ENCODE results near the gene INSRR. TPM values are rescaled to one million over a fixed set of nuclear protein-coding genes. Genes with fewer than 3 reads are reported as not detected.

The INSRR gene
- total RNA-seq, 1 experiment from 2014 or later, result not detected

- BruUV-seq (replicated peaks), result no TSS peak
- no peak for TF ChIP-seq EZH2 (IDR thresholded peaks at IDR 0.05; ENCODE audit: low read depth)
- TF ChIP-seq, protein P1, sequence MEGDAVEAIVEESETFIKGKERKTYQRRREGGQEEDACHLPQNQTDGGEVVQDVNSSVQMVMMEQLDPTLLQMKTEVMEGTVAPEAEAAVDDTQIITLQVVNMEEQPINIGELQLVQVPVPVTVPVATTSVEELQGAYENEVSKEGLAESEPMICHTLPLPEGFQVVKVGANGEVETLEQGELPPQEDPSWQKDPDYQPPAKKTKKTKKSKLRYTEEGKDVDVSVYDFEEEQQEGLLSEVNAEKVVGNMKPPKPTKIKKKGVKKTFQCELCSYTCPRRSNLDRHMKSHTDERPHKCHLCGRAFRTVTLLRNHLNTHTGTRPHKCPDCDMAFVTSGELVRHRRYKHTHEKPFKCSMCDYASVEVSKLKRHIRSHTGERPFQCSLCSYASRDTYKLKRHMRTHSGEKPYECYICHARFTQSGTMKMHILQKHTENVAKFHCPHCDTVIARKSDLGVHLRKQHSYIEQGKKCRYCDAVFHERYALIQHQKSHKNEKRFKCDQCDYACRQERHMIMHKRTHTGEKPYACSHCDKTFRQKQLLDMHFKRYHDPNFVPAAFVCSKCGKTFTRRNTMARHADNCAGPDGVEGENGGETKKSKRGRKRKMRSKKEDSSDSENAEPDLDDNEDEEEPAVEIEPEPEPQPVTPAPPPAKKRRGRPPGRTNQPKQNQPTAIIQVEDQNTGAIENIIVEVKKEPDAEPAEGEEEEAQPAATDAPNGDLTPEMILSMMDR (conservative IDR thresholded peaks at IDR 0.05), result no peak
- Histone ChIP-seq H4K20me1 (ENCODE audit: insufficient read depth) (no peaks in the 10 kb centered on the region), H3F3A (ENCODE audit: insufficient read depth, low read depth) (no peaks in the 10 kb centered on the region), H3K79me2 (ENCODE audit: low read depth) (no peaks in the 10 kb centered on the region), H3K4me1 (replicated peaks; ENCODE audit: insufficient read depth) (no peaks in the 10 kb centered on the region), H2AFZ (no peak overlapping the region), H3K9me3 (ENCODE audit: insufficient read depth, low read depth) (no peaks in the 10 kb centered on the region), H3K9me2 (ENCODE audit: insufficient read depth) (no peaks in the 10 kb centered on the region), H3K27ac (no peak overlapping the region), H3K36me3 (ENCODE audit: low read depth) (no peaks in the 10 kb centered on the region), H3K4me3 (no peak overlapping the region), H3K4me2 (no peak overlapping the region), H3K27me3 (ENCODE audit: insufficient read depth, low read depth) (peaks cover 30% of the 10 kb centered on the region; the same call in 1 of the 2 replicates)
- ChIA-PET CTCF (interaction anchor here (1.3 to 1.7 kb wide), 2 partner anchors 20 to 88 kb away, joined by 4 read pairs; no protein-coding TSS in a partner anchor), POLR2A (ENCODE audit: unreplicated experiment) (no interaction called here)
- intact Hi-C loops (cut with micrococcal nuclease; ENCODE audit: unreplicated experiment), result no loop called here
- no peak for DNase-seq
Measured at GRCh38 chr1:156839426-156840109, 19.3 kb downstream of the INSRR start.

DNA sequence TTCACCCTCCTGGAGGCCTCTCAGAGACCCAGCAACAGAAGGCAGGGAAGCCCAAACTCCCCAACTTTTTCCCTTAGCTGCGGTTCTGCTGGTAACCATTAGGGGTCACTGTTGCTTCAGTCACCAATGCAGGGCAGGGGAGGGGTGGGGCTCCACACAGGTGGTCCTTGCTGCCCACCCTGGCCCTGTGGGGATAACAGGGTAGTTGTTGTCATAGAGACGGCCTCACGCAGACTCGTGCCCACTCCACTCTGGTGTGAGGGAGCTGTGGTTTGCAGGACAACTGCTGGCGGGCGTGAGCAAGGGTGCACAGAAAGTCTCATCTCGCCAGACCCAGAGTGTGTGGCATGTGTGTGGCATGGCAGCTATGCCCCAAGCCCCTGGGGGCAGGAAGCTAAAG is 19.9 kb downstream of the INSRR start:
- H3K4me3 ChIP-seq, result no peak overlapping the region
- peaks cover 30% of the 10 kb centered on the region; the same call in 1 of the 2 replicates for H3K27me3 ChIP-seq (ENCODE audit: insufficient read depth, low read depth)
- no peaks in the 10 kb centered on the region for H4K20me1 ChIP-seq (ENCODE audit: insufficient read depth)
- no peaks in the 10 kb centered on the region for H3F3A ChIP-seq (ENCODE audit: insufficient read depth, low read depth)
- H3K9me2 ChIP-seq (ENCODE audit: insufficient read depth), result no peaks in the 10 kb centered on the region
- ChIA-PET CTCF (interaction anchor here (0.7 to 1.7 kb wide), 4 partner anchors 21 to 112 kb away, joined by 3 to 4 read pairs (median 4); no protein-coding TSS in a partner anchor), POLR2A (ENCODE audit: unreplicated experiment) (no interaction called here)
- no peak for TF ChIP-seq EZH2 (IDR thresholded peaks at IDR 0.05; ENCODE audit: low read depth)
- TF ChIP-seq, protein P1 (conservative IDR thresholded peaks at IDR 0.05), result peak; percentile 96
- H3K4me2 ChIP-seq, result no peak overlapping the region
- H2AFZ ChIP-seq, result no peak overlapping the region
- peak; percentile 27 to 42 for DNase-seq
- no TSS peak for BruUV-seq (replicated peaks)
- H3K36me3 ChIP-seq (ENCODE audit: low read depth), result no peaks in the 10 kb centered on the region
- H3K9me3 ChIP-seq (ENCODE audit: insufficient read depth, low read depth), result no peaks in the 10 kb centered on the region
- intact Hi-C loops (cut with micrococcal nuclease; ENCODE audit: unreplicated experiment), result no loop called here
- H3K27ac ChIP-seq, result no peak overlapping the region
- no peaks in the 10 kb centered on the region for H3K79me2 ChIP-seq (ENCODE audit: low read depth)
- H3K4me1 ChIP-seq (replicated peaks; ENCODE audit: insufficient read depth), result no peaks in the 10 kb centered on the region

- BruUV-seq (replicated peaks), result no TSS peak
- Histone ChIP-seq H3K36me3 (ENCODE audit: low read depth) (no peaks in the 10 kb centered on the region), H3K79me2 (ENCODE audit: low read depth) (no peaks in the 10 kb centered on the region), H3K9me2 (ENCODE audit: insufficient read depth) (no peaks in the 10 kb centered on the region), H3F3A (ENCODE audit: insufficient read depth, low read depth) (no peaks in the 10 kb centered on the region), H3K27me3 (ENCODE audit: insufficient read depth, low read depth) (peaks cover 33% of the 10 kb centered on the region; the same call in 1 of the 2 replicates), H3K4me3 (no peak overlapping the region), H2AFZ (no peak overlapping the region), H3K4me1 (replicated peaks; ENCODE audit: insufficient read depth) (no peaks in the 10 kb centered on the region), H4K20me1 (ENCODE audit: insufficient read depth) (no peaks in the 10 kb centered on the region), H3K4me2 (no peak overlapping the region), H3K27ac (no peak overlapping the region), H3K9me3 (ENCODE audit: insufficient read depth, low read depth) (no peaks in the 10 kb centered on the region)
- DNase-seq, result no peak
- intact Hi-C loops (cut with micrococcal nuclease; ENCODE audit: unreplicated experiment), result no loop called here
- ChIA-PET POLR2A (ENCODE audit: unreplicated experiment) (interaction anchor here (0.5 kb wide), 1 partner anchor 14 kb away, joined by 4 read pairs; no protein-coding TSS in a partner anchor), CTCF (no interaction called here)
- no peak for TF ChIP-seq EZH2 (IDR thresholded peaks at IDR 0.05; ENCODE audit: low read depth)
- TF ChIP-seq, protein P1 (conservative IDR thresholded peaks at IDR 0.05), result no peak
Measured at GRCh38 chr1:156836892-156837291, 22.0 kb downstream of the INSRR start.

Data from PC-9 (cell line).